Spinal cord (tissue), 10 donors: ENCODE results near the gene FCN2. TPM values are rescaled to one million over a fixed set of nuclear protein-coding genes. Genes with fewer than 3 reads are reported as not detected.
A peak's percentile ranks its signal among the peaks of the same experiment; 100 is the strongest.

Experiments
- DNase-seq, 6 donors: peaks; one replicate each; pipeline versions ENCODE4 v3.0.0 to v3.0.0-alpha.2; 2013 to 2015; ENCODE audit warnings: low spot score in 6 of 6, low read depth in 4 of 6
- H3K27ac ChIP-seq: one replicate; pipeline ENCODE4 v1.5.1; 2013; ENCODE audit warnings: low read depth, low read length, control low read depth
- H3K27me3 ChIP-seq: one replicate; pipeline ENCODE4 v1.6.1; 2013; ENCODE audit warnings: low read length; ENCODE audit not compliant: control insufficient read depth, insufficient read depth
- H3K36me3 ChIP-seq: one replicate; pipeline ENCODE4 v1.6.1; 2013; ENCODE audit warnings: low read length; ENCODE audit not compliant: control insufficient read depth, insufficient read depth
- H3K4me1 ChIP-seq: one replicate; pipeline ENCODE4 v1.6.1; 2013; ENCODE audit warnings: low read length; ENCODE audit not compliant: control insufficient read depth, insufficient read depth
- H3K4me3 ChIP-seq: one replicate; pipeline ENCODE4 v1.5.1; 2013; ENCODE audit warnings: low read depth, low read length, control low read depth
- H3K9me3 ChIP-seq: one replicate; pipeline ENCODE4 v1.6.1; 2013; ENCODE audit warnings: low read length; ENCODE audit not compliant: control insufficient read depth, insufficient read depth
- WGBS: methylation state at CpG from one replicate; pipeline ENCODE4 v1.1.5; 2013; ENCODE audit warnings: missing lambda C conversion rate; ENCODE audit not compliant: insufficient coverage; 5-methylcytosine and 5-hydroxymethylcytosine counted together
- polyA plus RNA-seq, 2 donors: library from polyadenylated mRNA; unstranded; fragments of 120-200 nt; gene quantifications; one replicate each; pipeline ENCODE4 v1.2.1, GENCODE V29; 2013; ENCODE audit not compliant: insufficient read length in 2 of 2
- total RNA-seq, 2 donors: library from RNA; depleted of rRNA in 1 of 2; stranded (reverse); fragments of 120-200 nt in 1 of 2; fragments of >200 nt in 1 of 2; gene quantifications; one replicate each; pipeline versions ENCODE4 v1.2.3 to v1.2.4, GENCODE V29; 2013 to 2014
- donor health status: healthy.

The FCN2 gene
- total and polyA plus RNA-seq, 4 donors, result not detected

DNA sequence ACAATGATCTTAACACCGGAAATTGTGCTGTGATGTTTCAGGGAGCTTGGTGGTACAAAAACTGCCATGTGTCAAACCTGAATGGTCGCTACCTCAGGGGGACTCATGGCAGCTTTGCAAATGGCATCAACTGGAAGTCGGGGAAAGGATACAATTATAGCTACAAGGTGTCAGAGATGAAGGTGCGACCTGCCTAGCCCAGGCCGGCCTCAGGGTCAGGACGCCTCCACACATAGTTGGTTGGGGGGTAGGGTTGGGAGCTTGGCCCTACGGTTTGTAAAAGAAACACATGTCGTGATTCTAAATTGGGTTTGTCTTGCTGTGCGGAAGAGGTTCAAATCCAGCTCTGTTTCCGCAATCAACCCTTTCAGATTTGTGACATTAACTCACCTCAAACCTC, 6.6 kb downstream of the FCN2 start:
- DNase-seq, result no peak
- Histone ChIP-seq H3K4me1 (no peaks in the 10 kb centered on the region), H3K9me3 (no peaks in the 10 kb centered on the region), H3K36me3 (no peaks in the 10 kb centered on the region), H3K4me3 (no peak overlapping the region), H3K27me3 (no peaks in the 10 kb centered on the region), H3K27ac (no peak overlapping the region)
- WGBS, result 90% methylated on average over 7 of the region's 10 CpGs

- no peak overlapping the region for H3K4me3 ChIP-seq
- no peak overlapping the region for H3K27ac ChIP-seq
- no peaks in the 10 kb centered on the region for H3K27me3 ChIP-seq
- DNase-seq, result no peak
- no peaks in the 10 kb centered on the region for H3K4me1 ChIP-seq
- 74% methylated on average over 22 of the region's 27 CpGs for WGBS
- no peaks in the 10 kb centered on the region for H3K36me3 ChIP-seq
- no peaks in the 10 kb centered on the region for H3K9me3 ChIP-seq
Measured at GRCh38 chr9:134887686-134888602, 7.3 kb downstream of the FCN2 start.

GRCh38 chr9:134888603-134889190, 8.1 kb downstream of the FCN2 start:
- WGBS, result 92% methylated on average over 11 of the region's 14 CpGs
- no peak for DNase-seq
- no peak overlapping the region for H3K27ac ChIP-seq

GRCh38 chr9:134889386-134890154, 9.0 kb downstream of the FCN2 start:
- Histone ChIP-seq H3K9me3 (no peaks in the 10 kb centered on the region), H3K4me1 (no peaks in the 10 kb centered on the region), H3K27me3 (no peaks in the 10 kb centered on the region), H3K27ac (no peak overlapping the region), H3K36me3 (no peaks in the 10 kb centered on the region), H3K4me3 (no peak overlapping the region)
- 88% methylated on average over 7 of the region's 10 CpGs for WGBS
- no peak for DNase-seq

More at GRCh38 chr9:134888603-134889190, 8.1 kb downstream of the FCN2 start:
- no peaks in the 10 kb centered on the region for H3K4me1 ChIP-seq
- H3K27me3 ChIP-seq, result no peaks in the 10 kb centered on the region
- H3K36me3 ChIP-seq, result no peaks in the 10 kb centered on the region
- no peak overlapping the region for H3K4me3 ChIP-seq
- no peaks in the 10 kb centered on the region for H3K9me3 ChIP-seq

GRCh38 chr9:134890155-134890495, 9.5 kb downstream of the FCN2 start:
- WGBS, result no CpG with 5 or more reads among the region's 5 CpGs
- Histone ChIP-seq H3K27me3 (no peaks in the 10 kb centered on the region), H3K9me3 (no peaks in the 10 kb centered on the region), H3K4me3 (no peak overlapping the region), H3K27ac (no peak overlapping the region), H3K36me3 (no peaks in the 10 kb centered on the region), H3K4me1 (no peaks in the 10 kb centered on the region)
- no peak for DNase-seq

- no peak overlapping the region for H3K27ac ChIP-seq
- H3K9me3 ChIP-seq, result no peaks in the 10 kb centered on the region
- H3K36me3 ChIP-seq, result no peaks in the 10 kb centered on the region
- H3K4me1 ChIP-seq, result peaks cover under 1% of the 10 kb centered on the region
- no peaks in the 10 kb centered on the region for H3K27me3 ChIP-seq
- H3K4me3 ChIP-seq, result no peak overlapping the region
- WGBS, result 54% methylated on average over 4 of the region's 8 CpGs
- peak in 1 of 6 donors; percentile 8 for DNase-seq
Measured at GRCh38 chr9:134891053-134891452, 10.4 kb downstream of the FCN2 start.

DNA sequence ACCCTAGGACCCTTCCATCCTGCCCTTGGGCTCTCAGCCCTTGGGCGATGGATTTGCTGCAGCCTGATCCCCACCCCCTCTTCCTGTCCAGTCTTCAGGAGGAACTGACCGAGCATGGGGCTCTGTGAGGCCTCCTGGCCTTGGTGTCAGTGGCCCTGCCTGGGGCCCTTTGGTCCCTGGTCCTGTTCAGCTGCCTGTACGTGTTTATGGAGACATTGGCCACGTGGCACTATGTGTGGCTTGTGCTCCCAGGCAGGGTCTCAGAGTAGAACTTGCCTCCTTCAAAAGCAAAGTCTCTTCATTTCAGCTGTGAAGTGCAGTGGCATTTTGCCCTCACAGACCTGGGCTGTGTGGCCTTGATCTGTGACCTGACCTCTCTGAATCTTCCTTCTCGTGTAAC, 11.1 kb downstream of the FCN2 start:
- no peak for DNase-seq
- H3K27ac ChIP-seq, result no peak overlapping the region
- no peaks in the 10 kb centered on the region for H3K36me3 ChIP-seq
- WGBS, result 84% methylated on average over 5 of the region's 5 CpGs
- H3K4me1 ChIP-seq, result peaks cover 6% of the 10 kb centered on the region
- no peaks in the 10 kb centered on the region for H3K27me3 ChIP-seq
- no peaks in the 10 kb centered on the region for H3K9me3 ChIP-seq
- H3K4me3 ChIP-seq, result no peak overlapping the region

DNA sequence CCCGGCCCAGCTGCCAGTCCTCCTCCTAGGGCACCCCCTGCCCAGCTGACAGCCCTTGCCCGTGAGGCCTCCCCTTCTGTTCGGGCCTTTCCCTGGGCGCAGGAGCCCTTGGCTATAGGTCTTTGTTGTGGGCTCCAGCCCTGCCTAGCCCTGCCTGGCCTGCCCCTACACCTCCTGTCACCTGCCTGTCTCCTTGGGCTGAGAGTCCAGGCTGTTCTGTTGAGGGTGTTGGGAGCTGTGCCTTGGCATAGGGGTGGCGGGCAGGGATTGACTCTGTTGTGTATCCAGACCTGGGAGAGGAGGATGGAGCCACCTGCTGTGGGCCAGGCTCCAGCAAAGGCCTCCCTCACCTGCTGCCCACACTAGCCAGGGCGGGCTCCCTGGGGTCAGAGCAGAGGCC, 11.6 kb downstream of the FCN2 start:
- Histone ChIP-seq H3K4me3 (no peak overlapping the region), H3K4me1 (peaks cover 6% of the 10 kb centered on the region), H3K27ac (no peak overlapping the region), H3K9me3 (no peaks in the 10 kb centered on the region), H3K27me3 (no peaks in the 10 kb centered on the region), H3K36me3 (no peaks in the 10 kb centered on the region)
- DNase-seq, result no peak
- 100% methylated on average over 3 of the region's 6 CpGs for WGBS

GRCh38 chr9:134892820-134893420, 12.3 kb downstream of the FCN2 start:
- H3K9me3 ChIP-seq, result no peaks in the 10 kb centered on the region
- no peak overlapping the region for H3K4me3 ChIP-seq
- no peaks in the 10 kb centered on the region for H3K36me3 ChIP-seq
- H3K4me1 ChIP-seq, result peaks cover 6% of the 10 kb centered on the region
- 92% methylated on average over 6 of the region's 7 CpGs for WGBS
- H3K27ac ChIP-seq, result no peak overlapping the region
- DNase-seq, result no peak
- no peaks in the 10 kb centered on the region for H3K27me3 ChIP-seq
